T-helper 22 cell (primary cell): ENCODE measurements around the gene TNIK.

ENCODE experiments used
- DNase-seq: peaks from one replicate; pipeline ENCODE4 v3.0.0-alpha.2; 2020; ENCODE audit warnings: low read depth

TNIK gene

DNA sequence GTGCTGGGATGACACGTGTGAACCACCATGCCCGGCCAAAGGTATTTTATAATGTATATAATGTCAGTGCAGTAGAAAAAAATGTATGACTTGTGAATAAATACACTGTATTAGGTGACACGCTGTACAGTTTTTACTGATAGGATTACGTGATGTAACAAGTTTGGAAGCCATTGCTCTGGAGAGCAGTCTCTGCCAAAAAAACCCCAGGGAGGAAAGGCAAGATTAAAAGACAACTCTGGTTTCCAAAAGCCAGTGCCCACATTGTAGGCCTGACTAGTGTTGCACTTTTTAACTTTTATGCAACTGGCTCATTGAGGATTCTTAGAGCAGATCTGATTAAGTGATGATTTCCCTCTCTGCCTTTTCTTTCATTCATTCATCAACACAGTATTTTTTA is 371.7 kb downstream of the TNIK start:
- DNase-seq, result no peak

DNA sequence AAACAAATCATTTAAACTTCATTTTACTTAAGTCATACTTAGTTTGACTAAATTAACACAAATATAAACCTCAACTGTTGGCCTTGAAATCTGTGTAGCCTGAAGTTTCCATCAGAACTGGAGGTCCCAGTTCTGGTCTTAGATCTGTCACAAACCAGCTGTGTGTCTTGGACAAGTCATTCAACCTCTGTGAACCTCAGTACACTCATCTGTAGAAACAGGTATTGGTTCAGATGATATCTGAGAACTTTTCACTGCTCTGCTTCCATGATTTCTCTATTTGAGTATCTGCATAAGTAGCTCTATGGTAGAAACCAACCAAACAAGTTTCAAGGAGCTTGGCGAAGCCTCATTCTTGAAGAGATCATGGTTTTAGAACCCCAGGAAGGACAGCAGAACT is 373.3 kb downstream of the TNIK start:
- DNase-seq, result no peak

DNA sequence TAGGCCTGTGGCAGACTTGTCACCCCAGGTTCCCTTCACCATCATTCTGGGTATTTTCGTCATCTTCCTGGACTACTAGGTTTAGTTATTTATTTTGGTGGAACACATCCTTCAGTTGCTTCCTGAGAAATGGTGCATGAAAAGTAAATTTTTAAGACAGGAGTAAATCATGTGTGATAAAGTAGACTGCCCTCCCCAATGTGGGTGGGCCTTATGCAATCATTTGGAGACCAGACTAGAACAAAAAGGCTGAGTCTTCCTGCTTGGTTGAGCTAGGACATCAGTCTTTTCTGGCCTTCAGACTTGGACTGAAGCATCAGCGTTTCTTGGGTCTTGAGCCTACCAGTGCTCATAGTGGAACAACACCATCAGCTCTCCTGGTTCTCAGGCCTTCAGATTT is 382.9 kb downstream of the TNIK start:
- DNase-seq, result no peak

DNA sequence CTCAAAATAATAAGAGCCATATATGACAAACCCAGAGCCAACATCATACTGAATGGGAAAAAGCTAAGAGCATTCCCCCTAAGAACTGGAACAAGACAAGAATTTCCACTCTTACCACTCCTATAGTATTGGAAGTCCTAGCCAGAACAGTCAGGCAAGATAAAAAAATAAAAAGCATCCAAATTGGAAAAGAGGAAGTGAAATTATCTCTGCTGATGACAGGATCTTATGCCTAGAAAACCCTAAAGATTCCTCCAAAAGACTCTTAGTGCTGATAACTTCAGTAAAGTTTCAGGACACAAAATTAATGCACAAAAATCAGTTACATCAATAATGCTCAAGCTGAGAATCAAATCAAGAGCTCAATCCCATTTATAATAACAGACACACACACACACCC is 387.8 kb downstream of the TNIK start:
- DNase-seq, result no peak

DNA sequence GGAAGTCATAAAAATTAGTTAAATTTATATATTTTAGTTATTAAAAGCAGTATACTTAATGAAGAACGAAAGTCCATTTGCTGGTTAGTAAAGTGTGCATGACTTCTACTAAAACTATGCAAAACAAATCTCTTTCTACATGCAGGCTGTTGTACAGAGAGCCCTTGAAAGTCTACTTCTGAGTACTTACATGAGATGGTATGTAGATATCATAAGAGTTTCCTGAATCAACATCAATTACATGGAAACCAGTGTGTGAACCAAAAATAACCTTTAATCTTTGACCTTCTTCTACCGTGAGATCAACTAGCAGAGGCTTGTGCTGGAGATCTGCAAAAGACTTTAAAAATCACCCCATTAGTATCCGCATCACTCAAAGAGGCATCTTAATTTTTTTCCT is 391.5 kb downstream of the TNIK start:
- no peak for DNase-seq

DNA sequence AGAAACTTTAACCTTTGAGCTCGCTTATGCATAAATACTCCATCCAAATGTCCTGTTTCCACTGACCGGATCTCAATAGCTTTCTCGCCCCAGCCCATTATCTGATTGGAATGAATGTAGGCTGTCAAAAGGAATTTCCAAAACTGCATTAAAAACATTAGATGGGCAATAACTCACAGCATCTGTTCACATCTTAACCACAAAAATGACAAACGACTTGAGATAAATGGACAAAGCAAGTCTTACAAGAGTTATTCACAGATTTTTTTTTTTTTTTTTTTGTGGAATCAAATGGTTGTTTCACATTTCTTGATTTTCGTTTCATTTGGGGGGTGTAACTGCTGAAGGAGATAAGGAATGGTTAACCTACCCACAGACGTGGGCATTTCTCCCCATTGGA is 394.0 kb downstream of the TNIK start:
- DNase-seq, result no peak

DNA sequence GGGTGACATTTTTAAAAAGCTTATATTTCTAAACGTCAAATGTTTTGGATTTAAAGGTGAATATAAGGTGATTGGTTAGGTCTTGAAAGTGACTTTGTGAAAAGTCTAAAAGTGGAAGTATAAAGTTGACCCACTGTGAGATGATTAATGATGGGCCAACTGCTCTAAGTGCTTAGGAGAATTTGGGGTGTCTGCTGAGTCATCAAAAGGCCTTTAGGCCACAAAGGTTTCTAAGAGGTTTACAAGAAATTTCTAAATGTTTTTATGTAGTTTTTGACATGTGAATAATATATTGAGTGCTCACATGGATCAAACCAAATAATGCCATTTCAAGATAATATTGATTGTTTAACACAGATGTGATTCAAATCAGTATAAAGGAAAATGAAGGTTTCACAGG is 394.5 kb downstream of the TNIK start:
- DNase-seq, result no peak

DNA sequence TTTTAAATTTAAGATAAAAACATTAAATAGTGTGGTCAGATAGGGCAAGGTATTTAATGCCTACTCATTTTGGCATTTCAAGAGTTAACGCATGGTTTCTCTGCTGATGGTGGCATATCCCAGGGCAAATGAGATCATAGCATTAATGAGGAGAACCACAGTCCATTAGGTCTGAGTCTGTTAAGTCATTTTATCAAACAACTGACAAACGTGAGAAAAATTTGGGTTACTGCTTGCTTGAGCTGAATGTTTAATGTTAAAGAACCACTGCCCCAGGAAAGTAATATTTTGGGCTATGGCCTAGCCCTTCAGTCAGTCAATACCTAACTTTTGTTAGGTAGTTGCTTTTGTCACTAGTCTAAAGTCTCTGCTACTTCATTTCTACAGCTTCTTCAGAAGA is 395.7 kb downstream of the TNIK start:
- DNase-seq, result no peak

DNA sequence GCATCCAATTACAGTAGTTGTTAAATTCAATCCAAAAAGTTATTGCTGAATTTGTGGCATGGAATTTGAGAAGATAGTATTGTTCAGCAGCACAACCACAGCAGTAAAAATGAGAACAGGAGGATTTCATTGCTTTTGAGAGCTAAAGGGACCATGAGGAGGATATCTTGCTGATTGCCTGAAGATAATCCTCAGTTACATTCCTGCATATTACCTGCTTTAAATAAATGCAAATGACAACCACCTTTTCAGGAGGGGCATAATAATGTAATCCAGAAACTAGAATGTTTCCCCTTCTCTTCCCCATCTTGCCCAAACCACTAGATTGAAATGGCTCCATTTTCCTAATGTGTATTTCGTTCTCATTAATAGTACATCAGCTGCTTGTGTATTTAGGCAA is 398.5 kb downstream of the TNIK start:
- DNase-seq, result no peak

DNA sequence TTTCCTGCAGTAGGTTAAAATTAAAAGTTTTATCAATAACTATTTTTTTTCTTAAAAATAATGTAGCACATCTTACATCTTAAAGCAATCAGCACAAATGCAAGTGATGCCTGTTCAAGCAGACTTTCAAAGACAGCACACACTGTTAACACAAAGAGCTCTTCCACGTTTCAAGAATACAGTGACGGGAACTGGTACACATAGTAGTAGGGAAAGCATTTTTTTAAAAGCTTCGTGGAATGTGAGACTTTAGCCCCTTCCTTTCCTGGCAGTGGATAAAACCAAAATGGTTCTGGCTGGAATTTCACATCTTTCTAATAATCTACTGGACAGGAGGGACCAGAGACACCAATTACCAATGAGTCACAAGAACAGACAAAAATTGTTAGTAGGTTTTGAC is 400.2 kb downstream of the TNIK start:
- no peak for DNase-seq

DNA sequence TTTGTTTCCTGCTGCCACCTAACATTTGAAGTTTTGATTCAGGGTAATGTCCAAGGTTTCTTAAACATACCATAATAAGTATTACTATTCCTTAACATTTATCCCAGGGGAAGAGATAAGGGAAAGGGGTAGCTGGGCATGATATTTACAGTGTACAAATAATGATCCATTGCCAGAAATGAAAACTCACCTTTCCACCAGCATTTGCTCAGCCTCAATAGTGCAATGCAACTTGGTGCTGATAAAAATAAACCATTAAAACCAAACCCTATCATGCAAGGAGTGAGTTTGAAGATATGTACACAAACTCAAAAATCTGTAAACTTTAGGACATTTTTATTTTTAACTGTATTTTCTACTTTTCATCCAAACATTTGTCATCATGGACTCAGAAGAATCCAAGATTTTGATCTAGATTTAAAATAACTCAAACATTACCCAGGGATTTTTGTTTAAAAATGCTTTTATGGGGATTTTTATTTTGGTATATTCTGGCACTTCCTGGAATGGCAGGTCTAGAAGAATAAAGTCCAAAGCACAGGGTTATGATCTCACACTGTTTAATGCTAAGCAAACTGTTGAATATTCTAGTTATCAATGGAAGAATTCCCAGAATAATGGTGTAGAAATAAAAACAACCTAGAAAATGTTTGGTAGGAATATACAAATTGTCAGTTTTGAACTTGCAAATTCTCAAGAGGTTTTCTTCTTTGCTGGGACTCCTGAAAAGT is 401.2 kb downstream of the TNIK start:
- no peak for DNase-seq

DNA sequence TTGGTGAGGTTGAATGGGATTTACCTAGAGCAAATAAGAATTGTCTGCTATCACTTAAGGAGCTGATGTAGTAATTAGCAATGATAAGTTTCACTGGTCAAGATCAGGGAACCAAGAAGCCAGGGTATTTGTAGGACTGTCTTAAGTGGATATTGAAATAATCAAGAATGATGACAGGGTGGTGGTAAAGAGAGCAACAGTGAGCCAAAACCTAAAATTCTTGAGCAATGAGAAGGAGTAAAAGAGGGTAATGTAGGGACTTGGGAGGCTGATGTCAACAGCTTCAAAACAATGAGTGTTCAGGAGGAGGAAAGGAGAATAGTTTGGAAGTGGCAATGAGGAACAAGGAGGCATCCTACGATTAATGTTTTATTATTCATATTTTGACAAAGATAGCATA is 402.1 kb downstream of the TNIK start:
- DNase-seq, result no peak

DNA sequence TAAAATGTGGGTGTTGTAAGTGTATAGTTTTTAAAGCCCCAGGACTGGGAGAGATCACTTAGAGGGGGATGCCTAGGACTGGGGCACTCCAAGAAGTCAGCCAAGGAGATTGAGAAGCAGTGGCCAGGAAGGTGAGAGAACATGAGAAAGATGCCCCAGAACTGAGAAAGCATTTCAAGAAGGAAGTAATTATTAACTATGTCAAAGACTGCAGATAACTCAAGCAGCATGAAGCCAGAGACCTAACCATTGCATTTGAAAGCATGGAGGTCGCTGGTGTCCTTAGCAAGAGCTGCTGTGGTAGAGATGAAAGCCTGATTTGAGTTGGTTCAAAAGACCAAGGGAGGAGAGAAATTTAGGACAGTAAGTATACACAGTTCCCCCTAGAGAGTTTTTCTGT is 403.1 kb downstream of the TNIK start:
- no peak for DNase-seq

DNA sequence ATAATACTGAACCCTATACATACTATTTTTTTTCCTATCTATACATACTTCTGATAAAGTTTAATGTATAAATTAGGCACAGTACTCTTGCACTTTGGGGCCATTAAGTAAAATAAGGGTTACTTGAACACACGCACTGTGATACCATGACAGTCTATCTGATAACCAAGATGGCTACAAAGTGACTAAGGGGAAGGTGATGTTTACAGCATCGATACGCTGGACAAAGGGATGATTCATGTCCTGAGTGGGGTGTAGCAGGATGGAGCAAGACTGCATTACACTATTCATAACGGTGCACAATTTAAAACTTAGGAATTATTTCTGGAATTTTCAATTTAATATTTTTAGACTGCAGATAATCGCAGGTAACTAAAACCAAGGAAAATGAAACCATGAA is 403.7 kb downstream of the TNIK start:
- DNase-seq, result no peak

DNA sequence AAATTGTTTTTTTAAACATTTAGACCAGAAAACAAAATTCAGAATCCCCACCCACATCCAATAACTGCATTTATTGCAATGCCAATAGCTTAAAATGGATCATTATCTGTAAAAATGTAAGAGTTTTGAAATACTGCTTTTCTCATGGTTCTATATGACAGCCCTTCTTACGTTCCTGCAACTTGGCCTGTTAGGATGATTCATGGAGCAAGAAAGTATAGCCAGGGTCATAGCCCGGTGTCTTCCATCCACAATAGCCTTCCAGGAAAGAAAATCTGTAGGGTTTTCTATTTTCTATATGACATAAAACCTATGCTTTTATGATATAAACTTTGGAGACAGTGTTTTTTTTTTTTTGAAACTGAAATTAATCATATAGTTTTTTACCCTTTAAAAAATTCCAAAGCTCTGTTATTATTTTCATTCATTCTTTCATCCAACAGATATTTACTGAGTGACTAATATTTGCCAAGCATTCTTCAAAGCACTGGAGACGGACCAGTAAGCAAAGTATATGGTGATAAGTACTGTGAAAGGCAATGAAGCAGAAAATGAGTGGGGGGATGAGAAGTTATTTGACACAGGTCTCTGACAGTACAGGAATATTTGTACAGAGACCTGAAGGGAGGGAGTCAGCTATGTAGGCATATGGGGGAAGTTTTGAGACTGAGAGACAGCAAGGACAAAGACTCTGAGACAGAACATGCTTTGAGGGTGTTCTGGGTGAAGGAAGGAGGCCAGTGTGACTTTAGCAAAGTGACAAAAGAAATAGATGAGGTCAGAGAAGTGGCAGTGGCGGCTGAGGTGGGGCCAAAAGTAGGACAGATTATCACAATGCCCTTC is 404.6 kb downstream of the TNIK start:
- DNase-seq, result no peak

DNA sequence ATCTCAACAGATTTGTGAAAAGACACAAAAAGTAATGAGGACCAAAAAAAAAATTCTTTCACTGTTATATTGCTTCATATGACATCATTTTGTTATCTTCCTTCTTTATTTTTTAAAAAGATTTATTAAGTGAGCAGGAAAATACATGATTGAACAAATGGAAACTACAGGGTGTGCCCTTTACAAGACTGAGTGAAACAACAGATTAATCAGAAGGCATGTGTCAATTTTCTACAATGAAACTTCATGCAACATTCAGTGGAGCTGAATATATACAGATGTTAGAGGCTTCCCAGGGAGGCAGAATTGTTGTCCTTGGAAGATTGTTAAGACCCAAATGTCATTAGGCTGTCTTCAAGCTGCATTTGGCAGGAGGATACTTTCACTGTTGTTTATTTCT is 405.3 kb downstream of the TNIK start:
- no peak for DNase-seq

DNA sequence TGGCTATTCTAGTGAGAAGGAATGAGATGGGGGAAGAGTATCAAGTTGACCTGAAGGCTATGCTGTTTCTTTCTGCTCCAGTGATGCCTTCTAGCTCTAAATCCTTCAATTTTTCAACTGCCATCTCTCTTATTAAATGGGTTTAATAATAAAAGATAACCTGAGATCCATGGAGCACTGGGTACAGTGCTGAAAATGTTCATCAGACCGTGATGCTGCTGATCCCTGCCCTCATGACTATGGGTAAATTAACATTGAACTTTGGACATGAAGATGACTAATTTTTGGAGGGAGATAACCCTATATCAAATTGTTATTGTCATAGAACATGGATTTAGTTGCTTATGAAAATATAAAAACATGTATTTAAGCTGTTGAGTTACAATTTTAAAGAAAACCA is 406.0 kb downstream of the TNIK start:
- no peak for DNase-seq

DNA sequence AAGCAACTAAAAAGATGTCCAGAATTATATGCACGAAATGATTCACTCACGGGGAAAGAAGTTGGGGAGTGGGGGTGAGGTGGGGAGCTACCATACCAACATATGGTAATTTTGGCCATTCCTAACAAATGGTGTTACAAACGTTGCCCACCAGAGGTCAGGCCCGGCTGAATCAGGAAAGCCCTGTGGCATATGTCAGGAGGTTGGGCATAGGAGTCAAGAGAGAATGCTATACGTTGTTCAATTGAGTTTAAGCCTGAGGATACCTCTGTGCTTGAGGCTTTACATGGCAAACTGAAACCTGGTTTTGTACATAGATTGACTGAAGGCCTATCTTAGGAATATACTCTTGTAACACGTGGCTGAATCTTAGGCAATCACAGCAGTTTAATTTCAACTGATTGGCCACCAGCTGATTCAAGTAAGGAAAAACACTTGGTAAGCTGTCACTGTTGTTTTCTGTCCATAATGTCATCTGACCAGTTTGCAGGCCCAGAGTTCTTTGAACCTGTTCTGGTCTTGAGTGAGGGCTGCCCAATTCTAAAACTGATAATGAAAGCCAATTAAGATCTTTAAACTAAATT is 410.3 kb downstream of the TNIK start:
- DNase-seq, result no peak

DNA sequence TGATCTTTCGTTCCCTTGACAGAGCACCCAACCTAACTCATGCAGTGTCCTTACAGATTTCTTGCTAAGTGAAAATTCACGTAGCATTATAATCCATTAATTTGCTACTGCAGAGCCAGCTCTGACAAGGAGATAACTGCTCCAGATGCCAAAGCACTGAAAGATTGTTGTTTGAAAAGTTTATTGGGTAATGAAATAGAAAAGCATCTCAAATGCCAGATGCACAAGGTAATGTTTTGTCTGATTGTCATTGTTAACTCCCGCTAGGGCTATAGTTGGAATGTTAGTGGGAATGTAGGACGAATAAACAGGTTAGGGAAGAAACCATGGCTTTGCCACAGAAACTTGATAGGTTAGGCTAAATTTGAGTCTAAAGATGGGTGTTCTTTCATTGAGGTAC is 413.4 kb downstream of the TNIK start:
- DNase-seq, result no peak

DNA sequence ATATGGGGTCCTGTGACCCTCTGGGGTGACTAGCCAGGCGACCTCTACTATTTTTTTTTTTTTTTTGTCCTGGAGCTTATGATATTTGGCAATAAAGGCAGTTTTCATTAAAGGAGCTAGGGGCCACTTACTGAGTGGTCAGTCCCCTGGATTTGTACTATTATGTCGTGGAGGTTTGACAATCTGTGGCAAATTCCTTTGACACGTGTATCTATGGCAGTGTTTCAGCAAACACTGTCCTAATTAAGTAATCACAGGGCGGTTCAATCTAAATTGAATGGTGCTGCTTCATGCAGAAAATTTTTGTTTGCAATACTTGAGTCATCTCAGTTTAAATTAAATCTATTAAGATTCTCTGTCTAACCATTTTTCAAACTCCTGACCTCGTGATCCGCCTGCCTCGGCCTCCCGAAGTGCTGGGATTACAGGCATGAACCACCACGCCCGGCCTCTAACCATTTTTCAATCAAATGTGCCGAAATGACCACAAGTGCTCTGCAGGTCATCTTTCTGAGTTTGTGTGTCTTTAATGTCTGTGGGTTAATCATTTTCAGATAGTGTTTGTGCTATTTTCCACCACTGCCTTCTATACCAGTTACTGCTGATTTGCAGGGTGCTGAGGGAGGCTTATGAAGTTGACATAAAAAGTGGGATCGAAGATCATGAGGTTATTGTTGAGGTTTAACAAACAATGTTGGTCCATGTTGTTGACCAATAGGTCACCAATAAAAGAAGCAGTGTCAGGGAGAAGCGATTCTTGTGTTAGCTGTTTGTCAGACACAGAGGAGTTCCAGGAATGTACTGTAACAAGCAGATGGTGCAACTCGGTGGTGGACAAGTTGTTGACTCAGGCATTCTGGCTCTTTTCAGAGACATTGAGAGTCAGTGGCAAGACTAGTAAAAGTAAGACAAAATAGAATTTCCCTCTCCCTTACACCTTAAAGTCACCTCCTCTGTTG is 415.1 kb downstream of the TNIK start:
- no peak for DNase-seq

DNA sequence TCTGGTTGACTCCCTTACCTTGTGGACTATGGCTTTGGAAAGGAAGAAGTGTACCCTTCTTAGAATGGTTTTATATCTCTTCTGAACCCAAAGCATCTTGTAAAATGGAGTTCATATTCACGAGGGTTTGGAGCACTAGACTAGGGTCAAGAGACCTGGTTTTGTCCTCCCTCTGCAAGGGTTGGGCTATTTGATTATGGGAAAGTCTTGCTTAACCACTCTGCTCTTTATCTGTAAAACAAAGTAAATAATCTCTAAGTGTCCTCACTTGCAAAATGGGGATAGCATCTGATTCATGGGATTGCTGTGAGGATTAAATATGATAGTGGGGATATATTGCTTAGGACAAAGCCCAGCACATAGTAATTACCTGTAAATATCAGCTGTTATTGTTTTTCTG is 415.8 kb downstream of the TNIK start:
- DNase-seq, result no peak

DNA sequence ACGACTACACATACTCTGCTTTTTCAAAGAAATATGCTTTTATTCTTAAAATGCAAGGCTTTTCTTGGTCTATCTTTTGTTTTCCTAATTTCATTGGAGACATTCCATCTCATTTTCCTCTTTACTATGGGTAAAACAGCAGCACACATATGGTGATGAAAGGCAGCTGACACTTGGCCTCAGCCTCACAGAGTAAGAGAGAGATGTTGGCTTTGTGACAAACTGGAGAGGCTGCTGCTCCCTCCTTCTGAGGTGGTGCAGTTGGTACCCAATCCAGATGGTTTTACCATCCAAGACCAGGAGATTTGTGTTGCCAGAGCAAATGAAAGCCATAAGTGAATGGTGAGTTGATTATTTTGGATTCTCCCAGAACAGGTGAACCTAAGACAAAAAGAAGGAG is 420.5 kb downstream of the TNIK start:
- no peak for DNase-seq
